Ramos (cell line): ENCODE measurements around the gene DBP.
"Not testable (repeated sequence)": the region's sequence is repeated elsewhere in the genome, so short reads cannot be mapped to it uniquely, and the experiment has no call there.

Experiments
- in situ Hi-C: fragments of 300-500 bp; cut with MboI; formaldehyde crosslinking; loops from one replicate; pipeline ENCODE4 v1.14.3; 2022; ENCODE audit warnings: low sequenced_read_pairs; ENCODE audit not compliant: unreplicated experiment

DBP gene

GRCh38 chr19:48636859-48637448 is at the start of gene DBP:
DBP (minus strand) TSS chr19:48637379; CDS start chr19:48636994, 385 bp downstream.
- in situ Hi-C loops: no loop called here

- in situ Hi-C loops: not testable (repeated sequence)
Measured at GRCh38 chr19:48686637-48687036, 49.5 kb upstream of the DBP start.

- in situ Hi-C loops: no loop called here
Measured at GRCh38 chr19:48686088-48686487, 48.9 kb upstream of the DBP start.

- in situ Hi-C loops: no loop called here
Measured at GRCh38 chr19:48685583-48685982, 48.4 kb upstream of the DBP start.

GRCh38 chr19:48683349-48683748 is 46.2 kb upstream of the DBP start:
- in situ Hi-C loops: no loop called here

GRCh38 chr19:48681127-48681470 is 43.9 kb upstream of the DBP start:
- in situ Hi-C loops: no loop called here

GRCh38 chr19:48680436-48681126 is 43.4 kb upstream of the DBP start:
- in situ Hi-C loops: no loop called here

- in situ Hi-C loops: not testable (repeated sequence)
Measured at GRCh38 chr19:48680006-48680405, 42.8 kb upstream of the DBP start.

GRCh38 chr19:48678201-48678600 is 41.0 kb upstream of the DBP start:
- in situ Hi-C loops: no loop called here

- in situ Hi-C loops: no loop called here
Measured at GRCh38 chr19:48676887-48677286, 39.7 kb upstream of the DBP start.

- in situ Hi-C loops: no loop called here
Measured at GRCh38 chr19:48676487-48676886, 39.3 kb upstream of the DBP start.

GRCh38 chr19:48674921-48675824 is 38.0 kb upstream of the DBP start:
- in situ Hi-C loops: no loop called here

- in situ Hi-C loops: no loop called here
Measured at GRCh38 chr19:48674216-48674809, 37.1 kb upstream of the DBP start.

GRCh38 chr19:48673436-48674100 is 36.4 kb upstream of the DBP start:
- in situ Hi-C loops: no loop called here

GRCh38 chr19:48672994-48673393 is 35.8 kb upstream of the DBP start, which contains the start of gene NTN5:
NTN5 (minus strand) TSS chr19:48673017; CDS start chr19:48670986, 2,031 bp downstream.
- in situ Hi-C loops: no loop called here

GRCh38 chr19:48671446-48671995 is 34.3 kb upstream of the DBP start:
- in situ Hi-C loops: no loop called here

- in situ Hi-C loops: no loop called here
Measured at GRCh38 chr19:48670699-48671445, 33.7 kb upstream of the DBP start.

- in situ Hi-C loops: no loop called here
Measured at GRCh38 chr19:48669903-48670668, 32.9 kb upstream of the DBP start.
